Measurements from ENCODE around the gene EXOC3L1.

Gene EXOC3L1

GRCh38 chr16:67155295-67156142 is 34.4 kb downstream of the EXOC3L1 start:
- no peaks in the 10 kb centered on the region for H3K36me3 ChIP-seq (ENCODE audit: insufficient read depth, low read length)
- H3K4me1 ChIP-seq (ENCODE audit: insufficient read depth, low read length), result peaks cover 14% of the 10 kb centered on the region
- H3K27ac ChIP-seq (ENCODE audit: low read depth, low read length), result no peak overlapping the region
- H3K9me3 ChIP-seq (ENCODE audit: low read length), result no peaks in the 10 kb centered on the region
- no peak overlapping the region for H3K9ac ChIP-seq (ENCODE audit: low read length)
- no peak overlapping the region for H3K4me3 ChIP-seq (ENCODE audit: low read depth in 1 of 2, low read length in 2 of 2)
- H3K27me3 ChIP-seq (ENCODE audit: control insufficient read depth in 1 of 2, insufficient read depth in 2 of 2, low read length in 2 of 2), result peaks cover 0 to 12% of the 10 kb centered on the region in 2 donors

- Histone ChIP-seq H3K27ac (ENCODE audit: low read depth, low read length) (no peak overlapping the region), H3K4me1 (ENCODE audit: insufficient read depth, low read length) (peaks cover 14% of the 10 kb centered on the region), H3K9ac (ENCODE audit: low read length) (no peak overlapping the region)
Observed at GRCh38 chr16:67154578-67155294, 35.2 kb downstream of the EXOC3L1 start.

GRCh38 chr16:67151431-67152097 is 38.4 kb downstream of the EXOC3L1 start:
- H3K27me3 ChIP-seq (ENCODE audit: control insufficient read depth in 1 of 2, insufficient read depth in 2 of 2, low read length in 2 of 2), result peaks cover 0 to 11% of the 10 kb centered on the region in 2 donors
- H3K27ac ChIP-seq (ENCODE audit: low read depth, low read length), result no peak overlapping the region
- peak overlapping the region in 1 of 2 donors; percentile 67 for H3K4me3 ChIP-seq (ENCODE audit: low read depth in 1 of 2, low read length in 2 of 2)
- H3K9ac ChIP-seq (ENCODE audit: low read length), result no peak overlapping the region
- H3K4me1 ChIP-seq (ENCODE audit: insufficient read depth, low read length), result peaks cover 14% of the 10 kb centered on the region
- no peaks in the 10 kb centered on the region for H3K9me3 ChIP-seq (ENCODE audit: low read length)
- H3K36me3 ChIP-seq (ENCODE audit: insufficient read depth, low read length), result peaks cover 19% of the 10 kb centered on the region

More at GRCh38 chr16:67154578-67155294, 35.2 kb downstream of the EXOC3L1 start:
- Histone ChIP-seq H3K4me3 (ENCODE audit: low read depth in 1 of 2, low read length in 2 of 2) (no peak overlapping the region), H3K36me3 (ENCODE audit: insufficient read depth, low read length) (no peaks in the 10 kb centered on the region), H3K27me3 (ENCODE audit: control insufficient read depth in 1 of 2, insufficient read depth in 2 of 2, low read length in 2 of 2) (peaks cover 0 to 11% of the 10 kb centered on the region in 2 donors), H3K9me3 (ENCODE audit: low read length) (no peaks in the 10 kb centered on the region)

- peaks cover 0 to 11% of the 10 kb centered on the region in 2 donors for H3K27me3 ChIP-seq (ENCODE audit: control insufficient read depth in 1 of 2, insufficient read depth in 2 of 2, low read length in 2 of 2)
- no peak within 1 kb of the TSS for H3K9ac ChIP-seq (ENCODE audit: low read length)
- H3K4me3 ChIP-seq (ENCODE audit: low read depth in 1 of 2, low read length in 2 of 2), result peak within 1 kb of the TSS; percentile 50 to 67
- H3K9me3 ChIP-seq (ENCODE audit: low read length), result no peaks in the 10 kb centered on the region
- H3K36me3 ChIP-seq (ENCODE audit: insufficient read depth, low read length), result peaks cover 26% of the 10 kb centered on the region
- peak within 1 kb of the TSS; percentile 85 for H3K27ac ChIP-seq (ENCODE audit: low read depth, low read length)
- H3K4me1 ChIP-seq (ENCODE audit: insufficient read depth, low read length), result peaks cover 13% of the 10 kb centered on the region
Observed at GRCh38 chr16:67150833-67151396, 39.0 kb downstream of the EXOC3L1 start, which contains the start of gene B3GNT9. Gene B3GNT9, minus strand, starts transcription at chr16:67150998. Its CDS starts 513 bp downstream, at chr16:67150485.

GRCh38 chr16:67150047-67150832 is 39.7 kb downstream of the EXOC3L1 start:
- peaks cover 32% of the 10 kb centered on the region for H3K36me3 ChIP-seq (ENCODE audit: insufficient read depth, low read length)
- peak overlapping the region; percentile 85 for H3K27ac ChIP-seq (ENCODE audit: low read depth, low read length)
- H3K27me3 ChIP-seq (ENCODE audit: control insufficient read depth in 1 of 2, insufficient read depth in 2 of 2, low read length in 2 of 2), result peaks cover 0 to 11% of the 10 kb centered on the region in 2 donors
- H3K4me1 ChIP-seq (ENCODE audit: insufficient read depth, low read length), result peaks cover 8% of the 10 kb centered on the region
- H3K9me3 ChIP-seq (ENCODE audit: low read length), result no peaks in the 10 kb centered on the region
- peak overlapping the region; percentile 50 to 67 for H3K4me3 ChIP-seq (ENCODE audit: low read depth in 1 of 2, low read length in 2 of 2)
- H3K9ac ChIP-seq (ENCODE audit: low read length), result no peak overlapping the region

- Histone ChIP-seq H3K9me3 (ENCODE audit: low read length) (no peaks in the 10 kb centered on the region), H3K27ac (ENCODE audit: low read depth, low read length) (no peak overlapping the region), H3K4me3 (ENCODE audit: low read depth in 1 of 2, low read length in 2 of 2) (no peak overlapping the region), H3K4me1 (ENCODE audit: insufficient read depth, low read length) (peaks cover 8% of the 10 kb centered on the region), H3K27me3 (ENCODE audit: control insufficient read depth in 1 of 2, insufficient read depth in 2 of 2, low read length in 2 of 2) (peaks cover 0 to 4% of the 10 kb centered on the region in 2 donors), H3K9ac (ENCODE audit: low read length) (no peak overlapping the region), H3K36me3 (ENCODE audit: insufficient read depth, low read length) (peaks cover 40% of the 10 kb centered on the region)
Observed at GRCh38 chr16:67149276-67150046, 40.5 kb downstream of the EXOC3L1 start.

- no peaks in the 10 kb centered on the region for H3K27me3 ChIP-seq (ENCODE audit: control insufficient read depth in 1 of 2, insufficient read depth in 2 of 2, low read length in 2 of 2)
- H3K9me3 ChIP-seq (ENCODE audit: low read length), result no peaks in the 10 kb centered on the region
- no peak overlapping the region for H3K9ac ChIP-seq (ENCODE audit: low read length)
- H3K27ac ChIP-seq (ENCODE audit: low read depth, low read length), result no peak overlapping the region
- peaks cover 46% of the 10 kb centered on the region for H3K36me3 ChIP-seq (ENCODE audit: insufficient read depth, low read length)
- H3K4me1 ChIP-seq (ENCODE audit: insufficient read depth, low read length), result peaks cover 8% of the 10 kb centered on the region
- no peak overlapping the region for H3K4me3 ChIP-seq (ENCODE audit: low read depth in 1 of 2, low read length in 2 of 2)
Observed at GRCh38 chr16:67148656-67149275, 41.2 kb downstream of the EXOC3L1 start.

GRCh38 chr16:67148221-67148620 is 41.7 kb downstream of the EXOC3L1 start:
- Histone ChIP-seq H3K4me1 (ENCODE audit: insufficient read depth, low read length) (peaks cover 8% of the 10 kb centered on the region), H3K9me3 (ENCODE audit: low read length) (no peaks in the 10 kb centered on the region), H3K27me3 (ENCODE audit: control insufficient read depth in 1 of 2, insufficient read depth in 2 of 2, low read length in 2 of 2) (no peaks in the 10 kb centered on the region), H3K4me3 (ENCODE audit: low read depth in 1 of 2, low read length in 2 of 2) (no peak overlapping the region), H3K9ac (ENCODE audit: low read length) (no peak overlapping the region), H3K36me3 (ENCODE audit: insufficient read depth, low read length) (peaks cover 48% of the 10 kb centered on the region), H3K27ac (ENCODE audit: low read depth, low read length) (no peak overlapping the region)

GRCh38 chr16:67147437-67148140 is 42.3 kb downstream of the EXOC3L1 start:
- no peaks in the 10 kb centered on the region for H3K27me3 ChIP-seq (ENCODE audit: control insufficient read depth in 1 of 2, insufficient read depth in 2 of 2, low read length in 2 of 2)
- no peak overlapping the region for H3K27ac ChIP-seq (ENCODE audit: low read depth, low read length)
- H3K9me3 ChIP-seq (ENCODE audit: low read length), result no peaks in the 10 kb centered on the region
- peaks cover 8% of the 10 kb centered on the region for H3K4me1 ChIP-seq (ENCODE audit: insufficient read depth, low read length)
- no peak overlapping the region for H3K4me3 ChIP-seq (ENCODE audit: low read depth in 1 of 2, low read length in 2 of 2)
- no peak overlapping the region for H3K9ac ChIP-seq (ENCODE audit: low read length)
- H3K36me3 ChIP-seq (ENCODE audit: insufficient read depth, low read length), result peaks cover 53% of the 10 kb centered on the region

Measured in muscle layer of colon (tissue), 2 donors.